ENCODE results near the gene MUC22. TPM values are rescaled to one million over a fixed set of nuclear protein-coding genes. Genes with fewer than 3 reads are reported as not detected.
"Not testable (repeated sequence)": the region's sequence is repeated elsewhere in the genome, so short reads cannot be mapped to it uniquely, and the experiment has no call there.

The MUC22 gene
- total RNA-seq, 2 donors from 2014 or later = not detected

DNA sequence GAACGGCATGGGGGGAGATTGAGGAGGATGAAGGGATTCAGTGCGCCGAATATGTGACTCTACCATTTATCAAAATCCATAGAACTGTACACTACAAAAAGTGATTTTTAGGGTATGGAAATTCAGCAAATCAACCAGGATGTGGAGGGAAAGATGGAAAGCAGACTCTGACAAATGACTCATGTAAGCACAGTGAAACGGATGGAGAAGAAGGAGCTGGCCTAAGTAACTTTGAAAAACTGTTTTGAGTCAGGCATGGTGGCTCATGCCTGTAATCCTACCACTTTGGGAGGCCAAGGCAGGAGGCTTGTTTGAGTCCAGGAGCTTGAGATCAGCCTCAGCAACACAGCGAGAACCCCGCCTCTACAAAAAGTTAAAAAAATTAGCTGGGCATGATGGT lies 39.2 kb downstream of the MUC22 start:
- no peak overlapping the region for H3K4me3 ChIP-seq
- no peaks in the 10 kb centered on the region for H3K27me3 ChIP-seq
- no peak for DNase-seq
- TF ChIP-seq, protein P1, sequence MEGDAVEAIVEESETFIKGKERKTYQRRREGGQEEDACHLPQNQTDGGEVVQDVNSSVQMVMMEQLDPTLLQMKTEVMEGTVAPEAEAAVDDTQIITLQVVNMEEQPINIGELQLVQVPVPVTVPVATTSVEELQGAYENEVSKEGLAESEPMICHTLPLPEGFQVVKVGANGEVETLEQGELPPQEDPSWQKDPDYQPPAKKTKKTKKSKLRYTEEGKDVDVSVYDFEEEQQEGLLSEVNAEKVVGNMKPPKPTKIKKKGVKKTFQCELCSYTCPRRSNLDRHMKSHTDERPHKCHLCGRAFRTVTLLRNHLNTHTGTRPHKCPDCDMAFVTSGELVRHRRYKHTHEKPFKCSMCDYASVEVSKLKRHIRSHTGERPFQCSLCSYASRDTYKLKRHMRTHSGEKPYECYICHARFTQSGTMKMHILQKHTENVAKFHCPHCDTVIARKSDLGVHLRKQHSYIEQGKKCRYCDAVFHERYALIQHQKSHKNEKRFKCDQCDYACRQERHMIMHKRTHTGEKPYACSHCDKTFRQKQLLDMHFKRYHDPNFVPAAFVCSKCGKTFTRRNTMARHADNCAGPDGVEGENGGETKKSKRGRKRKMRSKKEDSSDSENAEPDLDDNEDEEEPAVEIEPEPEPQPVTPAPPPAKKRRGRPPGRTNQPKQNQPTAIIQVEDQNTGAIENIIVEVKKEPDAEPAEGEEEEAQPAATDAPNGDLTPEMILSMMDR (IDR thresholded peaks at IDR 0.05) = no peak
- no peak for TF ChIP-seq POLR2A (IDR thresholded peaks at IDR 0.05)
- ATAC-seq = no peak
- no peaks in the 10 kb centered on the region for H3K9me3 ChIP-seq
- no peaks in the 10 kb centered on the region for H3K4me1 ChIP-seq
- H3K27ac ChIP-seq = no peak overlapping the region
- H3K36me3 ChIP-seq (replicated peaks in 1 of 2; ENCODE audit: insufficient read depth in 1 of 2, low read depth in 2 of 2) = no peaks in the 10 kb centered on the region
- intact Hi-C loops (cut with DNase I) = no loop called here
- 88 to 93% methylated on average over 6 of the region's 6 CpGs for WGBS, 2 donors

DNA sequence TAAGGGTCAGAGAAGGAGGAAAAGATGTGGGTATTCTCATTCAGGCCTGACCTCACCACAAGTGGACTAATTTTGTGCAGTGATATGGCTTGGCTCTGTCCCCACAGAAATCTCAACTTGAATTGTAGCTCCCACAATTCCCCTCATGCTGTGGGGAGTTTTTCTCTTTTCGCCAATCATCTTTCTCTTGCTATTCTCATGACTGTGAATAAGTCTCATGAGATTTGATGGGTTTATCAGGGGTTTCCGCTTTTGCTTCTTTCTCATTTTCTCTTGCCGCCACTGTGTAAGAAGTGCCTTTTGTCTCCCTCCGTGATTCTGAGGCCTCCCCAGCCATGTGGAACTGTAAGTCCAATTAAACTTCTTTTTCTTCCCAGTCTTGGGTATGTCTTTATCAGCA lies 42.9 kb downstream of the MUC22 start:
- DNase-seq; H3K4me1 ChIP-seq; H3K36me3 ChIP-seq (replicated peaks in 1 of 2; ENCODE audit: insufficient read depth in 1 of 2, low read depth in 2 of 2); H3K9me3 ChIP-seq; H3K27me3 ChIP-seq; H3K4me3 ChIP-seq; ATAC-seq; H3K27ac ChIP-seq: not testable (repeated sequence)
- WGBS, 2 donors = 93 to 94% methylated on average over 4 of the region's 4 CpGs
- intact Hi-C loops (cut with DNase I) = loop anchor here (10.0 kb wide), 1 partner anchor 128 kb away; no protein-coding TSS in a partner anchor

DNA sequence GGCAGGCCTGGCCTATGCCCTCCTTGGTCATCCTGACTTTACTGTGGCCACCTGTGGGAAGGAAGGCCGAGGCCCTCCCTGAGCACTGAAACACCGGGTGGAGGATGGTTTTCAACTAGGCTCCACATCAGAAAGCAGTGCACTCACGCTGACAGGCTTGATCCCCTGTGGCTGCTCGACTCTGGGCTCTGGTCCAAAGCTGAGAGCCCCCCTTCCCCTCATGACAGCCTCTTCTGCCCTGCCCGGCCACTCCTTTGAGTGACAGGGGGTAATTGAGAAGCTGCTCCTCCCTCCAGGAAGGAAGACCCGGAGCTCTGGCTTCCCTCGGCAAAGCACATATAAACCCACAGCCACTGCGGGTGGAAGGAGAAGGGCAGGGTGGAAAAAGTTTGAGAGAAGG lies 43.6 kb downstream of the MUC22 start:
- TF ChIP-seq, protein P1 (IDR thresholded peaks at IDR 0.05) = no peak
- TF ChIP-seq POLR2A (IDR thresholded peaks at IDR 0.05) = no peak
- ATAC-seq (no peak), DNase-seq (no peak)
- intact Hi-C loops (cut with DNase I) = loop anchor here (10.0 kb wide), 1 partner anchor 129 kb away; no protein-coding TSS in a partner anchor
- 55 to 56% methylated on average over 7 to 8 of the region's 8 CpGs for WGBS, 2 donors
- Histone ChIP-seq H3K27me3 (no peaks in the 10 kb centered on the region), H3K36me3 (replicated peaks in 1 of 2; ENCODE audit: insufficient read depth in 1 of 2, low read depth in 2 of 2) (no peaks in the 10 kb centered on the region), H3K4me3 (no peak overlapping the region), H3K4me1 (peaks cover 9% of the 10 kb centered on the region), H3K27ac (no peak overlapping the region), H3K9me3 (no peaks in the 10 kb centered on the region)

DNA sequence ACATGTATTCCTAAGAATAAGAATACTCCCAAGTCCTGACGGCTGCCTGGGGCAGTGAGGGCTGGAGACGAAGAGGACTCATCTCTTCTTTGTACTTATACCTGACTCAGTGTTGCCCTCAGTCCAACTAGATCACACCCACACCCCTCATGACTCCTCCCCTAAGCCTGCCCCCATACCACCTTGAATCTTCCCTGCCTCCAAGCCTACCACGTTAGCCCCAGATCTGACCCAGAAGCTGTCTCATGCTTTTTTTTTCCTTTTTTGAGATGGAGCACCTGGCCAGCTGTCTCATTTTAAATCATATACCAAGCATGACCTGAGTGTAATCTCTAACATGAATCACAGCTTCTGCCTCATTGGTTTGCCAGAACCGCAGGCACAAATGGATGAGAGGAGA lies 45.2 kb downstream of the MUC22 start:
- WGBS, 2 donors = 79 to 86% methylated on average over 4 of the region's 4 CpGs
- peaks cover 9% of the 10 kb centered on the region for H3K4me1 ChIP-seq
- H3K4me3 ChIP-seq = no peak overlapping the region
- no peak for DNase-seq
- no peaks in the 10 kb centered on the region for H3K36me3 ChIP-seq (replicated peaks in 1 of 2; ENCODE audit: insufficient read depth in 1 of 2, low read depth in 2 of 2)
- no peak for ATAC-seq
- TF ChIP-seq, protein P1 (IDR thresholded peaks at IDR 0.05) = no peak
- no peak for TF ChIP-seq POLR2A (IDR thresholded peaks at IDR 0.05)
- no peaks in the 10 kb centered on the region for H3K27me3 ChIP-seq
- intact Hi-C loops (cut with DNase I) = loop anchor here (10.0 kb wide), 1 partner anchor 131 kb away; no protein-coding TSS in a partner anchor
- no peaks in the 10 kb centered on the region for H3K9me3 ChIP-seq
- H3K27ac ChIP-seq = no peak overlapping the region

DNA sequence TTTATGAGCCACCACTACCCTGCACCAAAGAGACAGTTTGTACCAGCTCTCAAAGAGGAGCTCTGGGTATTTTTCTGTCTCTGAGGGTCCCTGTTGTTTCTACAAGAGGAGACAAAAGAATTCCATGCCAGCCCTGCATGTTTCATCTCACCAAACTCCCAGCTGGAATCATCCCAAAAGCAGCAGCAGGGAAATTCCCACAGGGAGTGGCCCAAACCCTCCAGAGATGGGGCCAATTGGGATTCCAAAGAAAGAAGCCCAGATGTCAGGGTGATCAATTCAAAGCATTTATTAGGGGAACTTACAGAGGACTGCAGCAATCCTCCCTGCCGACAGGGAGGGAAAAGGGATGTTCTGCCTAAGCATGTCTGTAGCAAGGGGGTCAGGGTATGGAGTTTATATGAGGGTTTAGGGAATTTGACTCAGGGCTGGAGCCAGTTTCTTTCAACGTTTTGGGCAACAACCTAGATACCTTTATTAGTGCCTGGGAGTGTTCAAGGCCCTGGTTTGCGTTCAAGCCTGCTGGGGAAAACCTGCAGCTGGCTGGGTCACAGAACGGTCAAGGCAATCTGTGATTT lies 47.2 kb downstream of the MUC22 start:
- H3K36me3 ChIP-seq (replicated peaks in 1 of 2; ENCODE audit: insufficient read depth in 1 of 2, low read depth in 2 of 2) = no peaks in the 10 kb centered on the region
- H3K4me3 ChIP-seq = no peak overlapping the region
- 29 to 40% methylated on average over 4 of the region's 4 CpGs for WGBS, 2 donors
- no peaks in the 10 kb centered on the region for H3K27me3 ChIP-seq
- peaks cover 9% of the 10 kb centered on the region for H3K4me1 ChIP-seq
- H3K9me3 ChIP-seq = no peaks in the 10 kb centered on the region
- intact Hi-C loops (cut with DNase I) = loop anchor here (10.0 kb wide), 1 partner anchor 133 kb away; no protein-coding TSS in a partner anchor
- DNase-seq (peak in 3 of 4 donors; percentile 15 to 39 (median 34)), ATAC-seq (no peak)
- H3K27ac ChIP-seq = no peak overlapping the region
- no peak for TF ChIP-seq POLR2A (IDR thresholded peaks at IDR 0.05)
- TF ChIP-seq, protein P1 (IDR thresholded peaks at IDR 0.05) = no peak

Data from body of pancreas (tissue), 4 donors.